HUES64 (cell line): ENCODE measurements around the gene UNC13C.

ENCODE experiments used
- H3K27ac ChIP-seq: 2 replicates; pipeline ENCODE4 v1.7.0; 2013; ENCODE audit warnings: low read depth, low read length, inconsistent platforms
- H3K27me3 ChIP-seq: 2 replicates; pipeline ENCODE4 v1.6.1; 2013; ENCODE audit warnings: mild to moderate bottlenecking, low read length; ENCODE audit not compliant: insufficient read depth
- H3K36me3 ChIP-seq: 2 replicates; pipeline ENCODE4 v1.6.1; 2013; ENCODE audit warnings: mild to moderate bottlenecking, low read length; ENCODE audit not compliant: insufficient read depth
- H3K4me1 ChIP-seq: 2 replicates; pipeline ENCODE4 v1.6.1; 2013; ENCODE audit warnings: mild to moderate bottlenecking, low read length, moderate library complexity; ENCODE audit not compliant: insufficient read depth
- H3K4me3 ChIP-seq: 2 replicates; pipeline ENCODE4 v1.5.1; 2013; ENCODE audit warnings: mild to moderate bottlenecking, low read length, moderate library complexity
- H3K9ac ChIP-seq: 2 replicates; pipeline ENCODE4 v1.6.1; 2013; ENCODE audit warnings: mild to moderate bottlenecking, low read depth, low read length
- H3K9me3 ChIP-seq: 2 replicates; pipeline ENCODE4 v1.6.1; 2013; ENCODE audit warnings: low read depth, low read length; ENCODE audit not compliant: insufficient read depth
- WGBS: fragments of 150-250, 120-280 bp; methylation state at CpG from one replicate; pipeline ENCODE4 v1.1.7; 2013; ENCODE audit warnings: missing lambda C conversion rate; 5-methylcytosine and 5-hydroxymethylcytosine counted together

Gene UNC13C

DNA sequence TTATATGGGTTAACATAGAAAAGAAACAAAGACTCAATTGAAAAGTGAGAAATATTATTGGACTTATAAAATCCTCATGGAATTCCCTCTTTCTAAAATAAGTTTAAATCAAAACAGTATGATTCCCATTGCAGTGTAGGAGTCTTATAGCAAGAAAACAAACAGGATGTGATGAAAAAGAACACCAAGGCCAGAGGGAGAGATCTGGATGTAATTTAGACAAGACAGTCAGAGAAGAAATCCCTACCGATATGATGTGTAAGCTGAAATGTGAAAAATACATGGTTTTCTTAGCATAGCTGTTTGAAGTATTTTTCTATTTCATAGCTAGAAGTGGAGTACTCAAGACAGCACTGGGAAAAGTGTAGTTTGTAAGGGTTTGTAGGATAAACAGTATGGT, 697.0 kb downstream of the UNC13C start:
- Histone ChIP-seq H3K9me3 (peaks cover 19% of the 10 kb centered on the region), H3K27me3 (no peaks in the 10 kb centered on the region), H3K9ac (no peak overlapping the region), H3K36me3 (no peaks in the 10 kb centered on the region), H3K4me3 (no peak overlapping the region), H3K27ac (no peak overlapping the region), H3K4me1 (no peaks in the 10 kb centered on the region)
- WGBS: 99% methylated on average over 1 of the region's 1 CpG

DNA sequence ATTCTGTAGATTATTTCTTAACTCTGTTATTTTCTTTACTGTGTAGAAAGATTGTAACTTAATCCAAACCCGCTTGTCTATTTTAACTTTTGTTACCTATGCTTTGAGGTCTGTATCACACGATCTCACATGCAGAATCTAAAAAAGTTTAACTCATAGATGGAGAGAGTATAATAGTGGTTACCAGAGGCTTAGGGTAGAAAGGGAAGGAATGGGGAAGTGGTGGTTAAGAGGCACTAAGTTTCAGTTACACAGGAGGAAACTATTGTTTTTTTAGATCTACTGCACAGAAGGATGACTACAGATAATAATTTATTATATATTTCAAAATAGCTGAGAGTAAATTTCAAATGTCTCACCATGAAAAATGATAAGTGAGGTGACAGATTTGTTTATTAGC, 703.3 kb downstream of the UNC13C start:
- Histone ChIP-seq H3K9me3 (no peaks in the 10 kb centered on the region), H3K4me3 (no peak overlapping the region), H3K27me3 (no peaks in the 10 kb centered on the region), H3K36me3 (no peaks in the 10 kb centered on the region), H3K4me1 (no peaks in the 10 kb centered on the region), H3K27ac (no peak overlapping the region), H3K9ac (no peak overlapping the region)
- 100% methylated on average over 1 of the region's 2 CpGs for WGBS
